Neuron (in vitro differentiated cells): ENCODE measurements around the gene MAD1L1.

Source experiments
- H2AFZ ChIP-seq: one replicate; pipeline ENCODE4 v1.6.1; 2013; ENCODE audit warnings: low read depth, mild to moderate bottlenecking, inconsistent platforms, low read length, moderate library complexity
- H3K27me3 ChIP-seq: one replicate; pipeline ENCODE4 v1.6.1; 2013; ENCODE audit warnings: low read length; ENCODE audit not compliant: insufficient read depth
- H3K36me3 ChIP-seq: one replicate; pipeline ENCODE4 v1.6.1; 2013; ENCODE audit warnings: low read length; ENCODE audit not compliant: insufficient read depth
- H3K4me1 ChIP-seq: one replicate; pipeline ENCODE4 v1.6.1; 2013; ENCODE audit warnings: low read length; ENCODE audit not compliant: insufficient read depth
- H3K4me3 ChIP-seq: 2 replicates; pipeline ENCODE4 v1.5.1; 2013; ENCODE audit warnings: mild to moderate bottlenecking, low read length, moderate library complexity
- H3K9me3 ChIP-seq: one replicate; pipeline ENCODE4 v1.6.1; 2013; ENCODE audit warnings: low read length

Gene MAD1L1

DNA sequence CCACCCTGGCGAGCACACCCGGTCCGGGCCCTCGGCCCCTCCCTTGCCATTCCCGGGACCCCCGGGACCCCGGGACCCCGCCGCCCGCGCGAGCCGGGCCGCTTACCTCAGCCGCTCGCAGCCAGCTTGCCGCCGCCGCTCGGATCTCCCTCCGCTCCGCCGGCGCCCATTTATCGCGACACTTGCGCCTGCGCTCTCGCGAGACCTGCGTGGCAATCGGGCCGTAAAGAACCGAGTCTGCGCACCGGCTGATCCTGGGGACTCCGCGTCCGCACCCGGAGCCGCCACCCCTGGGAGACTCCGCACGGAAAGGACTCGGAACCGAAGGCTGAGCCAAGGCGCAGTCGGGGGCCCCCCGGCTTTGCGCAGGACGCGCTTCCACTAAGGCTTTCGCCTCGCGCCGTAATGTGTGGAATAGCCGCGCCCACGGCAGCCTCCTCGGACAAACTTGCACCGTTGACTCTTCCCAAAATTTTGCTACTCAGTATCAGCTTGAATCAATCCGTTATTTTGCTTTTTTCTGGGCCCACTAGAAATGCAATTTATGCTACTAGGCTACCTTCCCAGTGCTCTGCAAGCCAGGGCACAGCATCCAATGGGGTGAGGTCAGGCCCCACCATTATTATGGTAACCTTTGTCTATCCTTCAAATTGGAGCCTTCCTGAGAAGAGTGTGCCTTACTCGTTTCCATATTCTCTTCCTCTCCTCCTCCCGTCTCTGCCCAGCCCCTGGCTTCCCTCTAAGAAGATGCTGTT lies at the start of gene MAD1L1:
Gene MAD1L1, minus strand, starts transcription at position 180 of the 755 bp plus-strand sequence. CDS start 2,812 bp downstream, outside the sequence.
- peaks cover 48% of the 10 kb centered on the region for H3K36me3 ChIP-seq

DNA sequence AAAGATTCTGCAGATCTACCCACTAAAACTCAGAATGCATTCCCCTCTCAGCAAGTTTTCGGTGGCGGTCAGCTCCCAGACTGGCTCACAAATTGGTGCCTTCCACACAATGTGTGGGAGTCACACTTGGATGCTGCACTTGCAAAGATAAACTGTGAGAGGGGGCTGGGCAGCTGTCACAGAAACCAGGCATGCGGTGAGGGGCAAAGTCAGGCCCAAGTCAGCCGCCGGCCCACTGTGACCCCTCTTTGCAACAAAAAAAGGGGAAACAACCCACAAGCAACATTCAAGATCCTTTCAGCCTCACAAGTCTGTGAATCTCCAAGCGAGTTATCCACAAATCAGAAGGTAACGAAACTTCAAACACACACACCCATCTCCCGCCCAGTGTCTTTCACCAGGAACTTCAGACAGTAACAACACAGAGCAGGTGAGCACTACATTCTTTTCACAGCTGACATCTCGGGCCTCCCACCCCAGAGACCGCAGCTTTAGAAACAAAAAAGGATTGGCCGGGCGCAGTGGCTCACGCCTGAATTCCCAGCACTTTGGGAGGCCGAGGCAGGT lies 49.5 kb upstream of the MAD1L1 start:
- H3K4me3 ChIP-seq: no peak overlapping the region

More for the DNA sequence above, at the start of gene MAD1L1:
- Histone ChIP-seq H3K9me3 (no peaks in the 10 kb centered on the region), H2AFZ (peak within 1 kb of the TSS; percentile 20), H3K27me3 (no peaks in the 10 kb centered on the region), H3K4me1 (peaks cover 14% of the 10 kb centered on the region), H3K4me3 (peak within 1 kb of the TSS; percentile 94)

DNA sequence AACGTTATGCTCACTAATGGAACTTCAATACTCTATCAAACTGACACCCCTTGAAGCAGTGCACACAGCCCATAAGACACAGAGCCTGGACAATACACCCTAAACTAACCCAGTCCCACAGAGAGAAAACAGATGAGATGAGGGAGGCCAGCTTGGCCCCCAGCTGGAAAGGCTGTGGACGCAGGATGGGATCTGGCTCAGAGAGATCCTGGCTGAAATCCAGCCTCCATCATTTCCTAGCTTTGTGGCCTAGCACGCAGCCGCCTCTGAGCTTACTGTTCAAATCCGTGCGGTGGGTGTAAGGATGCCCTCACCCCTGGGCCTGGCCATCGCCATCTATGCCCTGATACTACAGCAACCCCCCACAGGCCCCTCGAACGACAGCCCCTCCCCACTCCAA lies 48.8 kb upstream of the MAD1L1 start:
- Histone ChIP-seq H3K9me3 (no peaks in the 10 kb centered on the region), H3K36me3 (peaks cover 3% of the 10 kb centered on the region), H3K4me3 (no peak overlapping the region), H3K4me1 (peaks cover 10% of the 10 kb centered on the region), H3K27me3 (no peaks in the 10 kb centered on the region), H2AFZ (no peak overlapping the region)

More for the DNA sequence above, 49.5 kb upstream of the MAD1L1 start:
- Histone ChIP-seq H2AFZ (no peak overlapping the region), H3K36me3 (peaks cover under 1% of the 10 kb centered on the region), H3K9me3 (no peaks in the 10 kb centered on the region), H3K27me3 (no peaks in the 10 kb centered on the region), H3K4me1 (peaks cover 10% of the 10 kb centered on the region)

DNA sequence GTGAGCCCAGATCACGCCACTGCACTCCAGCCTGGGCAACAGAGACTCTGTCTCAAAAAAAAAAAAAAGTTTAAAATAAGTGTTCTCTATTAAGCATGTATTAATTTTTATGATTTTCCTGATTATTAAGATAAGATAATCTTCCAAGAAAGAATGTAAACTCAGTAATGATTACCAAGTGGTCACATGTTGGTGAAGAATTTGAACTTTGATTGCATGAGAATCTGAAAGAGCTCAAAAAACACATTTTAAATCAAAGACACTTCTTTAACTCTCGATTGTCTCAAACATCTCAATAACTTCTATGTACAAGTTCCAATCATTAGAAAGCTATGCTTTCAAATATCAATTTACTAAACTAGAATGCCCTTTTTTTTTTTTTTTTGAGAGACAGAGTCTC lies 47.7 kb upstream of the MAD1L1 start:
- no peaks in the 10 kb centered on the region for H3K9me3 ChIP-seq
- H3K27me3 ChIP-seq: no peaks in the 10 kb centered on the region
- peaks cover 3% of the 10 kb centered on the region for H3K36me3 ChIP-seq
- H3K4me1 ChIP-seq: peaks cover 10% of the 10 kb centered on the region
- no peak overlapping the region for H2AFZ ChIP-seq
- no peak overlapping the region for H3K4me3 ChIP-seq

DNA sequence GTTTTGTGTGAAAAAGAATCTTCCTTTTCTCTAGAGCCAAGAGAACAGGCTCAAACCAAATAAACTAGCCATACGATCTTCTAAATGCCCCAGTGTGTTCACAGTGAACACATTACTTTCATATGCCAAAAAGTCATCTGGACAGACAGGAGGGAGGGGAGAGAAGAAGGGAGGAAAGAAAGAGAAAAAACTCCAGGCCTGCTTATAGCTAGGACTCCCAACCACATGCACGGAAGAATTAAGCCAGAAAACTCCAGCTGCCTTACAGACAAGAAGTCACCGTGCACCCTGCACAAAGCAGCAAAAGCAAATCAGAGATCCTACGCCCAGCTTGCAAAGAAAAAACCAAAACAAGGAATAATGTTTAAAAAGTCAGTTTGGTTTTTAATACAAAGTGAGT lies 47.2 kb upstream of the MAD1L1 start:
- no peak overlapping the region for H3K4me3 ChIP-seq
- peaks cover 10% of the 10 kb centered on the region for H3K4me1 ChIP-seq
- H3K27me3 ChIP-seq: no peaks in the 10 kb centered on the region
- H2AFZ ChIP-seq: no peak overlapping the region
- H3K9me3 ChIP-seq: no peaks in the 10 kb centered on the region
- H3K36me3 ChIP-seq: peaks cover 5% of the 10 kb centered on the region

DNA sequence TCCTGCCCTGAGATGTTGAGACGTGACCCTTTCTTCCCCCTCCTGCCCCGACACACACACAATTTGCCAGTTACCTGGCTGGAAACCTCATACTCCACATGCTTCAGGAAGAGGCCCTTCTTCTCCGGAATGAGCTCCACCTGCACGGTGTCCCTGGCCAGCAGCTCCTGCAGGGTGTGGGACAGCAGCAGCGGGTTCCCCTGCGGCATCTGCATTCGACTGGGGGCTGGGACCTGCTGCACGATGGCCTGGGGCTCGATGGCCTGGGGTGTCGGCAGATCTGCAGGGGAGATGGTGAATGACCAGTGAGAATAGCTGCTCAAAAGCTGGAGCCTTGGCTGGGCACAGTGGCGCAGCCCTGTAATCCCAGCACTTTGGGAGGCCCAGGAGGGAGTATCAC lies 45.3 kb upstream of the MAD1L1 start:
- Histone ChIP-seq H3K27me3 (no peaks in the 10 kb centered on the region), H2AFZ (no peak overlapping the region), H3K36me3 (peaks cover 7% of the 10 kb centered on the region), H3K9me3 (no peaks in the 10 kb centered on the region), H3K4me3 (no peak overlapping the region), H3K4me1 (peaks cover 10% of the 10 kb centered on the region)

DNA sequence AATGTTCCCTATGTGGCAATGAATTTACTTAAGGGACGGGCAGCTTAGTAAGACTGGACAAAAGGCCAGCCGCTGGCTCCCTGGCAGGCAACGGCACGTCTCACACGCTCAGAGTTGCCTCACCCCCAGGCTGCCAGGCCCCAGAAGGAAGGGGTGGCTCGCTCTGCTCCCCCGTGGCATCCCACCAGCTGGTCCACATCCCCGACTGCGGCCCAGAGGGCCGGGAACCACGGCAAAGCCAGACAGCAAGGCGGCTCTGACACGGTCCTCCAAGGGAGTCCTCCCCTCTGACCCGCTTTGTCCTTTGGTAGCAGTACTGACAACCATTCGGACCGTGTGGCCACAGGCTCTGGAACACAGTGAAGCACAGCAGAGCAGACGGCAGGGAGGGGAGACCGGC lies 43.4 kb upstream of the MAD1L1 start:
- Histone ChIP-seq H2AFZ (no peak overlapping the region), H3K9me3 (no peaks in the 10 kb centered on the region), H3K4me1 (no peaks in the 10 kb centered on the region), H3K4me3 (no peak overlapping the region), H3K27me3 (no peaks in the 10 kb centered on the region), H3K36me3 (peaks cover 7% of the 10 kb centered on the region)

DNA sequence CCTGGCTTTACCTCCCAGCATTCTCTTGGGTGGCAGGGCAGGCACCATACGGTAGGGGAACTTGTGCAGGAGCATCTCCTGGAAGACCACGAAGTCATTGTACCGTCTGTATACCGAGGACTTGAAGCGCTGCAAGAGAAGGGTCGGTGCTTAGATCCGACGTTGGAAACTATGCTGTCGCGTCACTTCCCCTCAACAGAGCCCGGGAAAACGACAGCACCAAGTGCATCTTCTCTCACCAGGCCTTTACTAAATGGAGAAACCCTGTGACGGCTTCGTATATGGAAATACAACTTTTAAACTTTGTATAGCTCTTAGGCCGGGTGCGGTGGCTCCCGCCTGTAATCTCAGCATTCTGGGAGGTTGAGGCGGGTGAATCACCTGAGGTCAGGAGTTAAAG lies 42.4 kb upstream of the MAD1L1 start:
- Histone ChIP-seq H2AFZ (no peak overlapping the region), H3K36me3 (peaks cover 7% of the 10 kb centered on the region), H3K4me3 (no peak overlapping the region), H3K4me1 (peaks cover 5% of the 10 kb centered on the region), H3K9me3 (no peaks in the 10 kb centered on the region), H3K27me3 (no peaks in the 10 kb centered on the region)

DNA sequence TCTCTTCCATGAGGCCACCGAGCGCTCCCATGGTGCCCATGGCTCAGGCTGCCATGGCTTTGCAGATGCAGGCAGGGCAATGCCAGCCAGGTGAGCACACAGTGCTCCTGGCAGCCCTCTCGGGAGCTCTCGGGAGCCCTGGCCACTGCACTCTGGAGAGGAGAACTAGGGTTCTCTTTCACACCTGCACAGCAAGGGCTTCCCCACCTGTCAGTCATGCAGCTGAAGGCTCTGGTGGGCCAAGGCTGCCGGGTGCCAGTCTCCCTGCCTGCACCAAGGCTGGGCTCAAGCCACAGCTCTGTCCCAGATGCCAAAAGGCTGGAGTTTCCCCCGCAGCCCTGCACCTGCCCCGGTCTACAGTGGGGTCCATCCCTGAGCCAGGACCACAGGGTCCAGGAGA lies 41.9 kb upstream of the MAD1L1 start:
- Histone ChIP-seq H3K4me3 (no peak overlapping the region), H3K4me1 (peaks cover 9% of the 10 kb centered on the region), H3K27me3 (no peaks in the 10 kb centered on the region), H3K9me3 (no peaks in the 10 kb centered on the region), H2AFZ (no peak overlapping the region), H3K36me3 (peaks cover 7% of the 10 kb centered on the region)

DNA sequence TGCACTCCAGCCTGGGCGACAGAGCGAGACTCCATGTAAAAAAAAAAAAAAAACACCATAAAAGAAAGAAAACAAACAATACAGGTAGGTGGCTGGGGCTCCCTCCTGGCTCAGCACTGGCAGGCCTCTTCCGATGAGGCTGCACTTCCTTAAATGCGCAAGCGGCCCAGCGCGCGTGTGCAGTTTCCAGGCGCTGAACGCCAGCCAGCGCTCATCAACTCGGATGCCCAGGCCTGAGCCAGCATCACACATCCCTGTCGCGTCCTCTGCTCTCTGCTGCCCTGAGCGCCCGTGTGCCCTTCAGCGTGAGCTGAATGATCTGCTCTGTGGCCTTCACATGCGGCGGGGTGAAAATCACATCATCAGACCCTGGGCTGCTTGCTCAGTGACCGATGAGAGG lies 41.1 kb upstream of the MAD1L1 start:
- Histone ChIP-seq H3K4me3 (no peak overlapping the region), H3K4me1 (peaks cover 12% of the 10 kb centered on the region), H3K9me3 (no peaks in the 10 kb centered on the region), H2AFZ (no peak overlapping the region), H3K27me3 (no peaks in the 10 kb centered on the region), H3K36me3 (peaks cover 7% of the 10 kb centered on the region)

DNA sequence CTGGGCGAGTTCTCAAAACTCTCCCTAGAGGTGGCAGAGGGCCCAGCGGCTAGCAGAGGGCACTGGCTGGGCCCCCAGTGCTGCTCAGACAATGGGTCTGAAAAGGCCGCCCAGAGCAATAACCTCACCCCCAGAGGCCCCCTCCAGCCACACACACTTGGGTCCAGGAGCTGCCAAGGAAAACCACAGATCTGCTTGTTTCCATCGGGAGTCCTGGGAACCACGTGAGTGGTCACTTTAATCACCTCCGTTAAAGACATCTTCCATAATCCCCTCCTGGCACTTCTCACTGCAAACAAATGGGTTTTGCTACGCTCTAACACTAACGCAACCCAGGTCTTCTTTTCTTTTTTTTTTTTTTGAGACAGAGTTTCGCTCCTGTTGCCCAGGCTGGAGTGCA lies 39.3 kb upstream of the MAD1L1 start:
- no peaks in the 10 kb centered on the region for H3K27me3 ChIP-seq
- H3K36me3 ChIP-seq: peaks cover 4% of the 10 kb centered on the region
- no peak overlapping the region for H2AFZ ChIP-seq
- H3K4me3 ChIP-seq: no peak overlapping the region
- H3K4me1 ChIP-seq: peaks cover 12% of the 10 kb centered on the region
- H3K9me3 ChIP-seq: no peaks in the 10 kb centered on the region

DNA sequence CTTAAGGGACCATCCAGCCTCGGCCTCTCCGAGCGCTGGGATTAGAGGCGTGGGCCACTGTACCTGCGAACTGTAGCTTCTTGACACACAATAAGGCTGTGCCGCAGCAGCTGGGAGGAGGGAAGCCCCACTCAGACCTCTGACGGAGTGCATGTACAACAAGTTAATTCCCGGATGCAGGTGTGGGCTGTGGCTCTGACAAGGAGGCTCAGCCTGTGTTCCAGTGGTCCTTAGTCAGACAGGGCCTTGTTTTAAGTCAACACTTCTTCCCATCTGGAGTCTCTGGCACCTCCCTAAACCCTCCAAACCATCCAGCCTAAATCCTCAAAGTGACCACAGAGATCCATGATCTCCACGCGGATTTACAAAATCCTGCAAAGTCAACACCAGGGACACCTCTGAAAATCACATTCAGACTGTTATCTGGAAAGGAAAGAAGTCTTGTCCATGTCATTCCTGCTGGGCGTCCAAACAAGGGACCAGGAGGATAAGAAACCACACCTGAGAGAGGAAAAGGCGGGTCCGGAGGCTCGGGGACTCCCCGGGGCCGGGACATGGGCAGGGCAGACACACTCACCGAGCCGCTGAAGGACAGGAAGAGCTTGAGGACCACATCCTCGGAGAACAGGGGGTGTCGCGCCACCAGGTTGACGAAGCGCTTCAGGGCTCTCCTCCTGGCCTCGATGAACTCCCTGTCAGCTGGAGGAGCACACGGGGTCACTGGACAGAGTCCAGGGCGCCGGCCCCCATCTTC lies 38.7 kb upstream of the MAD1L1 start:
- H3K36me3 ChIP-seq: peaks cover 7% of the 10 kb centered on the region
- H2AFZ ChIP-seq: no peak overlapping the region
- no peaks in the 10 kb centered on the region for H3K9me3 ChIP-seq
- no peak overlapping the region for H3K4me3 ChIP-seq
- no peaks in the 10 kb centered on the region for H3K27me3 ChIP-seq
- peaks cover 12% of the 10 kb centered on the region for H3K4me1 ChIP-seq

DNA sequence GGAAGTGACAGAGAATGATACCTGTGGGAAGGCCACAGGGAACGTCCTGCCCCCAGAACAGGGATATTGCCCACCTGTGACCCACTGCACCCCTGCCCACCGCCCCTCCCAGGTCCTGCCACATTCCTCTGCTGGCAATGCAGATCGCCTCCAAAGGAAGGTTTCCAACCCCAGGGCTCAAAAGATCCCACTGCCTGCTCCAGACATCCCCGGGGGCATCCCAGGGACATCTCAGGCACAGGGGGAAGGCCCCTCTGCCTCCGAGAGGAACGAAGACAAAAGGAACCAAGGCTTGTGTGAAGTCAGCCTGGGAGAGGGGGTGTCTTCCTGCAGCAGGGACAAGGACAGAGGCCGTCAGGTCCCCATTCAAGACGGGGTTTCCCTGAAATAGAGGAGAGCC lies 37.8 kb upstream of the MAD1L1 start:
- Histone ChIP-seq H3K4me1 (peaks cover 12% of the 10 kb centered on the region), H2AFZ (no peak overlapping the region)

More for the DNA sequence above, 37.8 kb upstream of the MAD1L1 start:
- Histone ChIP-seq H3K36me3 (peaks cover 7% of the 10 kb centered on the region), H3K27me3 (no peaks in the 10 kb centered on the region), H3K9me3 (no peaks in the 10 kb centered on the region), H3K4me3 (no peak overlapping the region)
